ENCODE results near the gene VPS8. TPM values are rescaled to one million over a fixed set of nuclear protein-coding genes. Genes with fewer than 3 reads are reported as not detected.
A peak's percentile ranks its signal among the peaks of the same experiment; 100 is the strongest.
"Not testable (repeated sequence)": the region's sequence is repeated elsewhere in the genome, so short reads cannot be mapped to it uniquely, and the experiment has no call there.

The VPS8 gene
- total RNA-seq, 2 donors from 2014 or later: 49.7 to 70.0 TPM

DNA sequence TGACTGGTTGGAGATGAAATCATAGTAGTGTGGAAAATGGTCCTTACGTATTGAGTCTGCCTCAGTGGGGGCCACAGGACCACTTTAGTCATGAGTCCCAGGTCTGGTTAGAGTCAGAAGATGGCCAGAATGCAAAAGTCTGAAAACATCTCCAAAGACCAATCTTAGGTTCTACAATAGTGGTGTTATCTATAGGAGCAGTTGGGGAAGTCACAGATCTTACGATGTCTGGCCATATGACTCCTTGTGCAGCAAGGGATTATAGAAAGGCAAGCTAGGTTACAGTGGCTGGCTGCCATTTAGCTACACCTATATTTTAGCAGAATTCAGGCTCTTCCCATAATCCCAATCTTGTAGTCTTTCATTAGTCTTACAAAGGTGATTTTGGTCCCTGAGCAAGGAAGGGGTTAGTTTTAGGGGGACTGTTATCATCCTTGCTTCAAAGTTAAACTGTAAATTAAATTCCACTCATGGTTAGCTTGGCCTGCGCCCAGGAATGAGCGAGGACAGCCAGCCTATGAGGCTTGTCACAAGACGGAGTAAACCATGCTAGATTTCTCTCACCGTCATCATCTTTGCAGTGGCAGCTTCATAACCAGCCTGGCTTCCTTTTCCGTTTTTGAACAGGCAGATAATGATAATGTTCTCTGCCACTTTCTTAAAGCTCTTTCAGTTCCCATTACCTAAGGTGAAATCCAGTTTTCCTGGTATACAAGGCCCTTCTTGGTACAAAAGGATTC is 134.1 kb downstream of the VPS8 start:
- no peak for DNase-seq
- Mint-ChIP-seq H3K4me3 (no peak overlapping the region), H3K36me3 (ENCODE audit: low read depth) (peaks cover 9% of the 10 kb centered on the region), H3K27ac (peak overlapping the region; percentile 4), H3K27me3 (ENCODE audit: insufficient read depth) (no peaks in the 10 kb centered on the region), H3K4me1 (peaks cover 2% of the 10 kb centered on the region), H3K9me3 (no peaks in the 10 kb centered on the region)
- no peaks in the 10 kb centered on the region for H3K9me3 ChIP-seq (ENCODE audit: control insufficient read depth, low read length)
- H3K27ac ChIP-seq (ENCODE audit: low read depth, low read length): no peak overlapping the region
- no peak overlapping the region for H3K4me3 ChIP-seq (ENCODE audit: low read length)
- TF ChIP-seq, protein P1, sequence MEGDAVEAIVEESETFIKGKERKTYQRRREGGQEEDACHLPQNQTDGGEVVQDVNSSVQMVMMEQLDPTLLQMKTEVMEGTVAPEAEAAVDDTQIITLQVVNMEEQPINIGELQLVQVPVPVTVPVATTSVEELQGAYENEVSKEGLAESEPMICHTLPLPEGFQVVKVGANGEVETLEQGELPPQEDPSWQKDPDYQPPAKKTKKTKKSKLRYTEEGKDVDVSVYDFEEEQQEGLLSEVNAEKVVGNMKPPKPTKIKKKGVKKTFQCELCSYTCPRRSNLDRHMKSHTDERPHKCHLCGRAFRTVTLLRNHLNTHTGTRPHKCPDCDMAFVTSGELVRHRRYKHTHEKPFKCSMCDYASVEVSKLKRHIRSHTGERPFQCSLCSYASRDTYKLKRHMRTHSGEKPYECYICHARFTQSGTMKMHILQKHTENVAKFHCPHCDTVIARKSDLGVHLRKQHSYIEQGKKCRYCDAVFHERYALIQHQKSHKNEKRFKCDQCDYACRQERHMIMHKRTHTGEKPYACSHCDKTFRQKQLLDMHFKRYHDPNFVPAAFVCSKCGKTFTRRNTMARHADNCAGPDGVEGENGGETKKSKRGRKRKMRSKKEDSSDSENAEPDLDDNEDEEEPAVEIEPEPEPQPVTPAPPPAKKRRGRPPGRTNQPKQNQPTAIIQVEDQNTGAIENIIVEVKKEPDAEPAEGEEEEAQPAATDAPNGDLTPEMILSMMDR (conservative IDR thresholded peaks at IDR 0.05): no peak
- H3K9ac ChIP-seq (ENCODE audit: extremely low read depth, low read length, poor library complexity, severe bottlenecking): no peak overlapping the region
- H3K4me1 ChIP-seq (ENCODE audit: control insufficient read depth, insufficient read depth, low read length): no peaks in the 10 kb centered on the region
- H3K27me3 ChIP-seq (ENCODE audit: control insufficient read depth, insufficient read depth, low read length, poor library complexity, severe bottlenecking): no peaks in the 10 kb centered on the region
- 95 to 96% methylated on average over 5 to 7 of the region's 7 CpGs for WGBS, 2 experiments (ENCODE audit: insufficient coverage in 1 of 2, insufficient read length in 1 of 2)
- H3K36me3 ChIP-seq (ENCODE audit: control insufficient read depth, insufficient read depth, low read length): peaks cover 17% of the 10 kb centered on the region

- Histone ChIP-seq H3K36me3 (ENCODE audit: control insufficient read depth, insufficient read depth, low read length) (peaks cover 19% of the 10 kb centered on the region), H3K27me3 (ENCODE audit: control insufficient read depth, insufficient read depth, low read length, poor library complexity, severe bottlenecking) (no peaks in the 10 kb centered on the region), H3K4me3 (ENCODE audit: low read length) (no peak overlapping the region), H3K9me3 (ENCODE audit: control insufficient read depth, low read length) (no peaks in the 10 kb centered on the region), H3K27ac (ENCODE audit: low read depth, low read length) (no peak overlapping the region), H3K4me1 (ENCODE audit: control insufficient read depth, insufficient read depth, low read length) (no peaks in the 10 kb centered on the region), H3K9ac (ENCODE audit: extremely low read depth, low read length, poor library complexity, severe bottlenecking) (no peak overlapping the region)
- Mint-ChIP-seq H3K4me1 (peaks cover 2% of the 10 kb centered on the region), H3K36me3 (ENCODE audit: low read depth) (peaks cover 14% of the 10 kb centered on the region), H3K27me3 (ENCODE audit: insufficient read depth) (no peaks in the 10 kb centered on the region), H3K9me3 (no peaks in the 10 kb centered on the region), H3K4me3 (no peak overlapping the region), H3K27ac (no peak overlapping the region)
- no peak for DNase-seq
- WGBS, 2 experiments (ENCODE audit: insufficient coverage in 1 of 2, insufficient read length in 1 of 2): 93 to 100% methylated on average over 1 to 3 of the region's 3 CpGs
- TF ChIP-seq, protein P1 (conservative IDR thresholded peaks at IDR 0.05): no peak
These were observed 135.0 kb downstream of the VPS8 start for GRCh38 chr3:184946917-184947316.

GRCh38 chr3:184949251-184949965 is 137.4 kb downstream of the VPS8 start:
- Histone ChIP-seq H3K36me3 (ENCODE audit: control insufficient read depth, insufficient read depth, low read length) (peaks cover 9% of the 10 kb centered on the region), H3K27ac (ENCODE audit: low read depth, low read length) (no peak overlapping the region), H3K4me1 (ENCODE audit: control insufficient read depth, insufficient read depth, low read length) (peaks cover 14% of the 10 kb centered on the region), H3K9ac (ENCODE audit: extremely low read depth, low read length, poor library complexity, severe bottlenecking) (no peak overlapping the region), H3K4me3 (ENCODE audit: low read length) (no peak overlapping the region), H3K9me3 (ENCODE audit: control insufficient read depth, low read length) (no peaks in the 10 kb centered on the region), H3K27me3 (ENCODE audit: control insufficient read depth, insufficient read depth, low read length, poor library complexity, severe bottlenecking) (no peaks in the 10 kb centered on the region)
- no peak for DNase-seq
- Mint-ChIP-seq H3K9me3 (no peaks in the 10 kb centered on the region), H3K27me3 (ENCODE audit: insufficient read depth) (no peaks in the 10 kb centered on the region), H3K4me3 (no peak overlapping the region), H3K36me3 (ENCODE audit: low read depth) (peaks cover 14% of the 10 kb centered on the region), H3K4me1 (peaks cover 23% of the 10 kb centered on the region), H3K27ac (peak overlapping the region; percentile 26)
- TF ChIP-seq, protein P1 (conservative IDR thresholded peaks at IDR 0.05): no peak
- 95 to 96% methylated on average over 4 of the region's 4 CpGs for WGBS, 2 experiments (ENCODE audit: insufficient coverage in 1 of 2, insufficient read length in 1 of 2)

DNA sequence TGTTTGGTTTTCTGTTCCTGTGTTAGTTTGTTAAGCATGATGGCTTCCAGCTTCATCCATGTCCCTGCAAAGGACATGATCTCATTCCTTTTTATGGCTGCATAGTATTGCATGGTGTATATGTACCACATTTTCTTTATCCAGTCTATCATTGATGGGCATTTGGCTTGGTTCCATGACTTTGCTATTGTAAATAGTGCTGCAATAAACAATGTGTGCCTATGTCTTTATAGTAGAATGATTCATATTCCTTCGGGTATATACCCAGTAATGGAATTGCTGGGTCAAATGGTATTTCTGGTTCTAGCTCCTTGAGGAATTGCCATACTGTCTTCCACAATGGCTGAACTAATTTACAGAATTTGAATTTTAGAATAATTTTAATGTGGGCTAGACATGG is 138.8 kb downstream of the VPS8 start:
- H3K4me1 ChIP-seq (ENCODE audit: control insufficient read depth, insufficient read depth, low read length): peaks cover 16% of the 10 kb centered on the region

More for the DNA sequence above, 138.8 kb downstream of the VPS8 start:
- peaks cover 30% of the 10 kb centered on the region for H3K4me1 Mint-ChIP-seq
- not testable (repeated sequence) for H3K27ac Mint-ChIP-seq; H3K4me3 Mint-ChIP-seq; H3K9ac ChIP-seq (ENCODE audit: extremely low read depth, low read length, poor library complexity, severe bottlenecking); H3K36me3 ChIP-seq (ENCODE audit: control insufficient read depth, insufficient read depth, low read length); H3K27me3 Mint-ChIP-seq (ENCODE audit: insufficient read depth); H3K9me3 Mint-ChIP-seq; H3K4me3 ChIP-seq (ENCODE audit: low read length); H3K27ac ChIP-seq (ENCODE audit: low read depth, low read length); H3K9me3 ChIP-seq (ENCODE audit: control insufficient read depth, low read length); DNase-seq; H3K27me3 ChIP-seq (ENCODE audit: control insufficient read depth, insufficient read depth, low read length, poor library complexity, severe bottlenecking)
- 60 to 94% methylated on average over 1 of the region's 1 CpG for WGBS, 2 experiments (ENCODE audit: insufficient coverage in 1 of 2, insufficient read length in 1 of 2)
- peaks cover 12% of the 10 kb centered on the region for H3K36me3 Mint-ChIP-seq (ENCODE audit: low read depth)
